HL-60 (cell line): Measurements from ENCODE around the gene PRKAG2.

Source experiments
- CTCF ChIP-seq: IDR thresholded peaks from one replicate; pipeline ENCODE4 v1.5.1; 2011; ENCODE audit warnings: low read length, control low read depth, inconsistent platforms; ENCODE audit not compliant: insufficient read depth
- POLR2AphosphoS5 ChIP-seq: IDR thresholded peaks from 2 replicates; pipeline ENCODE4 v1.6.1; 2012; ENCODE audit warnings: low read depth
- REST ChIP-seq: IDR thresholded peaks from 2 replicates; pipeline ENCODE4 v1.6.1; 2012; ENCODE audit warnings: low read depth; ENCODE audit not compliant: insufficient replicate concordance

GRCh38 chr7:151708610-151709009 lies 168.3 kb downstream of the PRKAG2 start:
- TF ChIP-seq CTCF (no peak), POLR2AphosphoS5 (no peak), REST (no peak)
